ENCODE data around the gene SMIM31.

The SMIM31 gene

DNA sequence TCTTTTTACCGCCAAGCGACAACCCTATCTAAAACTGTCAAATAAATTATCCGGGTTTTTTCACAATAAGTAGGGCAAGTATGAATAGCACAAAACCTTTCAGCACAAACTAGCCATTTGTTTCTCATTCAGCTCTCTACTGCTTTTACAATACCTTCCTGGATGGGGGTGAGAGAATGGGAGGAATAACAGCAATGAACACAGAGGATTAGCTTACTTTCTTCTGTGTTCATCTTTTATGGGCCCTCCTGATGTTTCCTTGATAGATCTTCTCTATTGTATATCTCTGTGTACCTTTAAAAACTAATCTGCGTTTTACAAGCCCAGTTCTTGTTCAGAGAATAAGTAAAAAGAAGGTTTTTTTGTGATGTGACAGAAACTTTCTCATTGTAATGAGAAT, 67.8 kb downstream of the SMIM31 start:
- no peaks in the 10 kb centered on the region for H3K4me1 ChIP-seq (ENCODE audit: control insufficient read depth in 1 of 2, insufficient read depth in 1 of 2, low read depth in 1 of 2, low read length in 1 of 2)
- no peak for TF ChIP-seq CTCF (IDR thresholded peaks at IDR 0.05)
- H3K27ac ChIP-seq: no peak overlapping the region
- no peaks in the 10 kb centered on the region for H3K9me3 ChIP-seq
- H3K4me3 ChIP-seq (ENCODE audit: low read depth in 1 of 2, low read length in 1 of 2): no peak overlapping the region
- H3K36me3 ChIP-seq: no peaks in the 10 kb centered on the region
- no peaks in the 10 kb centered on the region for H3K27me3 ChIP-seq

DNA sequence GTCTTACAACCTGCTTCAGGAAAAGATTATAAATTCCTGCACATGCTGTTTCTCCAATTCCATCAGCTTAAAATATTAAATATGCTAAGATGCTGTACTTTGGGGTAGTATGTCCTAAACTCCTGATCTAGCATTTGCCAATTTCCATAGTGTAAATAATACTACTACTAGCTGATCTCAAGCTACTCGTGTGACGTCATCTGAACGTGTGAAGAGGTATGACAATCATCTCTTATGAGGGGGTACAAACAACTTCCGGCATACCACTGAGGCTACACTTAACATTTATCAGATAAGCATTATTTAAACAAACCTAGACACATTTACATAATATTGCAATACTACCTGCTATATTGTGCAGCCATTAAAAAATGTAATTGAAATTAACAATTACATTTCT, 70.7 kb downstream of the SMIM31 start:
- no peaks in the 10 kb centered on the region for H3K9me3 ChIP-seq
- TF ChIP-seq CTCF (IDR thresholded peaks at IDR 0.05): no peak

GRCh38 chr4:164828955-164829354, 75.0 kb downstream of the SMIM31 start:
- Histone ChIP-seq H3K27ac (no peak overlapping the region), H3K36me3 (no peaks in the 10 kb centered on the region), H3K27me3 (no peaks in the 10 kb centered on the region), H3K4me1 (ENCODE audit: control insufficient read depth in 1 of 2, insufficient read depth in 1 of 2, low read depth in 1 of 2, low read length in 1 of 2) (no peaks in the 10 kb centered on the region), H3K4me3 (ENCODE audit: low read depth in 1 of 2, low read length in 1 of 2) (no peak overlapping the region), H3K9me3 (no peaks in the 10 kb centered on the region)
- no peak for TF ChIP-seq CTCF (IDR thresholded peaks at IDR 0.05)

More for the DNA sequence above, 70.7 kb downstream of the SMIM31 start:
- Histone ChIP-seq H3K27me3 (no peaks in the 10 kb centered on the region), H3K4me1 (ENCODE audit: control insufficient read depth in 1 of 2, insufficient read depth in 1 of 2, low read depth in 1 of 2, low read length in 1 of 2) (no peaks in the 10 kb centered on the region), H3K27ac (no peak overlapping the region), H3K36me3 (no peaks in the 10 kb centered on the region), H3K4me3 (ENCODE audit: low read depth in 1 of 2, low read length in 1 of 2) (no peak overlapping the region)

- no peaks in the 10 kb centered on the region for H3K27me3 ChIP-seq
- no peaks in the 10 kb centered on the region for H3K4me1 ChIP-seq (ENCODE audit: control insufficient read depth in 1 of 2, insufficient read depth in 1 of 2, low read depth in 1 of 2, low read length in 1 of 2)
- H3K27ac ChIP-seq: no peak overlapping the region
- no peak overlapping the region for H3K4me3 ChIP-seq (ENCODE audit: low read depth in 1 of 2, low read length in 1 of 2)
- no peaks in the 10 kb centered on the region for H3K36me3 ChIP-seq
- no peak for TF ChIP-seq CTCF (IDR thresholded peaks at IDR 0.05)
- no peaks in the 10 kb centered on the region for H3K9me3 ChIP-seq
Measured at GRCh38 chr4:164846566-164846965, 92.6 kb downstream of the SMIM31 start.

GRCh38 chr4:164847016-164847415, 93.1 kb downstream of the SMIM31 start:
- no peaks in the 10 kb centered on the region for H3K4me1 ChIP-seq (ENCODE audit: control insufficient read depth in 1 of 2, insufficient read depth in 1 of 2, low read depth in 1 of 2, low read length in 1 of 2)
- TF ChIP-seq CTCF (IDR thresholded peaks at IDR 0.05): no peak
- no peak overlapping the region for H3K27ac ChIP-seq
- no peaks in the 10 kb centered on the region for H3K27me3 ChIP-seq
- no peak overlapping the region for H3K4me3 ChIP-seq (ENCODE audit: low read depth in 1 of 2, low read length in 1 of 2)
- no peaks in the 10 kb centered on the region for H3K36me3 ChIP-seq
- no peaks in the 10 kb centered on the region for H3K9me3 ChIP-seq
